CD4-positive, alpha-beta memory T cell (primary cell): ENCODE measurements around the gene PRM2. TPM values are rescaled to one million over a fixed set of nuclear protein-coding genes. Genes with fewer than 3 reads are reported as not detected.

Source experiments
- CTCF ChIA-PET: fragments of 350-600 bp; sonication (Branson Sonifier 250); formaldehyde crosslinking; loops from one replicate; lab custom pipeline; 2021; ENCODE audit warnings: inconsistent platforms; ENCODE audit not compliant: partially characterized antibody; lab: Charles Lee
- POLR2A ChIA-PET: fragments of 350-600 bp; sonication (Branson Sonifier 250); formaldehyde crosslinking; loops from one replicate; lab custom pipeline; 2021; ENCODE audit not compliant: partially characterized antibody; lab: Charles Lee
- DNase-seq, 5 donors: peaks; one replicate each; pipeline versions ENCODE4 v3.0.0 to v3.0.0-alpha.2; 2020 to 2022; ENCODE audit warnings: mixed read lengths in 1 of 5
- H3K27ac ChIP-seq: one replicate; pipeline ENCODE4 v1.7.0; 2013; ENCODE audit warnings: low read depth, low read length
- H3K27me3 ChIP-seq: 2 replicates; pipeline ENCODE4 v1.7.0; 2013; ENCODE audit warnings: mild to moderate bottlenecking, low read length, moderate library complexity; ENCODE audit not compliant: insufficient read depth
- H3K36me3 ChIP-seq: 2 replicates; pipeline ENCODE4 v1.7.0; 2013; ENCODE audit warnings: mild to moderate bottlenecking, low read length, moderate library complexity; ENCODE audit not compliant: insufficient read depth
- H3K4me1 ChIP-seq: 2 replicates; pipeline ENCODE4 v1.7.0; 2013; ENCODE audit warnings: mild to moderate bottlenecking, low read length, moderate library complexity; ENCODE audit not compliant: insufficient read depth
- H3K4me3 ChIP-seq, 2 donors: one replicate each; pipeline ENCODE4 v1.7.0; 2013; ENCODE audit warnings: low read length in 2 of 2, mild to moderate bottlenecking in 1 of 2
- H3K9me3 ChIP-seq, 2 donors: one replicate each; pipeline ENCODE4 v1.7.0; 2013; ENCODE audit warnings: low read length in 2 of 2, control low read depth in 1 of 2; ENCODE audit not compliant: control insufficient read depth in 1 of 2
- H3K27ac Mint-ChIP-seq, 7 donors: one replicate each; pipeline ENCODE4 v1.8.0; 2020 to 2021; ENCODE audit warnings: mixed read lengths in 7 of 7, mild to moderate bottlenecking in 6 of 7, inconsistent platforms in 3 of 7, moderate library complexity in 3 of 7
- H3K27me3 Mint-ChIP-seq, 2 donors: one replicate each; pipeline ENCODE4 v1.8.0; 2020 to 2021; ENCODE audit warnings: mixed read lengths in 2 of 2
- H3K36me3 Mint-ChIP-seq, 2 donors: one replicate each; pipeline ENCODE4 v1.8.0; 2020 to 2021; ENCODE audit warnings: mixed read lengths in 2 of 2, inconsistent platforms in 1 of 2, mild to moderate bottlenecking in 1 of 2
- H3K4me1 Mint-ChIP-seq, 4 donors: one replicate each; pipeline ENCODE4 v1.8.0; 2020 to 2021; ENCODE audit warnings: mixed read lengths in 4 of 4, mild to moderate bottlenecking in 1 of 4
- H3K4me3 Mint-ChIP-seq, 8 donors: one replicate each; pipeline ENCODE4 v1.8.0; 2020 to 2021; ENCODE audit warnings: mixed read lengths in 8 of 8, mild to moderate bottlenecking in 7 of 8, moderate library complexity in 6 of 8, inconsistent platforms in 3 of 8
- H3K9me3 Mint-ChIP-seq, 8 donors: one replicate each; pipeline ENCODE4 v1.8.0; 2020 to 2021; ENCODE audit warnings: mixed read lengths in 8 of 8, mild to moderate bottlenecking in 5 of 8, inconsistent platforms in 3 of 8, moderate library complexity in 1 of 8
- intact Hi-C: fragments of 100-400 bp; cut with micrococcal nuclease; formaldehyde crosslinking; loops from one replicate; pipeline ENCODE4 v1.15.1; 2023
- polyA plus RNA-seq, 2 donors: library from polyadenylated mRNA; unstranded; fragments of 300-500 nt; fragmentation: Illumina TruSeq; gene quantifications; one replicate each; pipeline ENCODE4 v1.2.3, GENCODE V29; 2021
- total RNA-seq, 2 experiments: library from RNA; stranded (reverse); gene quantifications; one replicate each; pipeline ENCODE4 v1.2.3, GENCODE V29; 2021

Gene PRM2
- total and polyA plus RNA-seq, 4 experiments from 2014 or later: not detected

DNA sequence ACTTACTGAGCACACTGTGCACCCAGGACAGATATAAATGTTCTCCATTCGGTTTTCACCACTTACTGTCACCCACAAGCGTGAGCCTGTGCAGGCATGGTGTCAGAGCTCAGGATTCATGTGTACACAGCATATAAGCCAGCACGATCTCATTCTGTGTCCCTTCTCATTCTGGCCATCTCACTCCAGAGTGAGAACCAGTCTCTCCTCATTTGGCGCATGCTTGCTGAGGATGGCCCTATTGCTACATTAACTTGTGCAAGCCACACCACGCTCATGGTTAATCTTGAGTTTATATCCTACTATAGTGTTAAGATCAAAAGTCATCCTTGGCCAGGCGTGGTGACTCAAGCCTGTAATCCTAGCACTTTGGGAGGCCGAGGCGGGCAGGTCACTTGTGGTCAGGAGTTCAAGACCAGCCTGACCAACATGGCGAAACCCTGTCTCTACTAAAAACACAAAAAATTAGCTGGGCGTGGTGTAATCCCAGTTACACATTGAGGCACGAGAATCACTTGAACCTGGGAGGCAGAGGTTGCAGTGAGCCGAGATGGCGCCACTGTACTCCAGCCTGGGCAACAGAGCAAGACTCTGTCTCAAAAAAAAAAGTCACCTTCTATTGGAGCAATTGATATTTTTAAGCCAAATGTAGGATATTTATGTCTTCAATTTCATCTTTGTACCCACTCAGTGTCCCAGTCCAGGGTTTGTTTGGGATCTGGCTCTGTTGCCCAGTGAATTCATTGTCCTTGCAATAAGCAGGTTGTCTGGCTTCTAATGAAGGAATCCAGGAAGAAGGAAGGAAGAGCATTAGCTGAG, 41.2 kb downstream of the PRM2 start:
- H3K4me3 ChIP-seq: no peak overlapping the region
- no peaks in the 10 kb centered on the region for H3K36me3 ChIP-seq
- H3K4me1 ChIP-seq: peaks cover 54% of the 10 kb centered on the region
- Mint-ChIP-seq H3K36me3 (no peaks in the 10 kb centered on the region), H3K9me3 (peaks cover 0 to 1% (median 0%) of the 10 kb centered on the region in 8 donors), H3K27me3 (no peaks in the 10 kb centered on the region), H3K4me3 (peak overlapping the region in 4 of 8 donors; percentile 11 to 67 (median 32)), H3K4me1 (peaks cover 30 to 57% (median 42%) of the 10 kb centered on the region in 4 donors), H3K27ac (peak overlapping the region; percentile 39 to 93 (median 81))
- H3K9me3 ChIP-seq: no peaks in the 10 kb centered on the region
- ChIA-PET CTCF (interaction anchor here (0.9 to 2.9 kb wide), 4 partner anchors 11 to 20 kb away, joined by 4 to 17 read pairs (median 8); partner anchors contain the start of gene SOCS1), POLR2A (interaction anchor here (1.0 to 7.7 kb wide), 5 partner anchors 10 to 562 kb away, joined by 3 to 127 read pairs (median 5); partner anchors contain the start of genes SOCS1 and ZC3H7A)
- intact Hi-C loops: no loop called here
- H3K27ac ChIP-seq: no peak overlapping the region
- H3K27me3 ChIP-seq: no peaks in the 10 kb centered on the region
- no peak for DNase-seq

DNA sequence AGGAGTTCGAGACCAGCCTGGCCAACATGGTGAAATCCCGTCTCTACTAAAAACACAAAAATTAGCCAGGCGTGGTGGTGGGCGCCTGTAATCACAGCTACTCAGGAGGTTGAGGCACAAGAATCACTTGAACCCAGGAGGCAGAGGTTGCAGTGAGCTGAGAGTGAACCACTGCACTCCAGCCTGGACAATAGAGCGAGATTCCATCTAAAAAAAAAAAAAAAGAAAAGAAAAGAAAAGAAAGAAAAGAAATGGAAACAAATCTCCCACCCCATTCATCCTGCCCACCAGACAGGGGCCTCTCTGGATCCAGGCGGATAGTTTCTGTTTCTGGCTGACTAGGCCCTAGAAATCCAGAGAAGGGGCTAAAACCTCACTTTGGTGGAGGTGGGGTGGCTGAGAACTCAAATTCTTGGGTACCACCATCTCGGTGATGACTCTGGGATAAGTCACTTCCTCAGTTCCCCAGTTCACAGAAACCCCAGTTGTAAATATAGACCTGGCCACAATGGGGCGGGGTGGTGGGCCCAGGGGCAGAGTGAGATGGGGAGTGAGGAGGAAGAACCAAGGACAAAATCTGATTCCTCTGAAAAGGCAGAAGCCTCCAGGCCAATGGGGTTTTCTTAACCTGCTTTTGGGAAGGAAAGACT, 42.4 kb downstream of the PRM2 start:
- Mint-ChIP-seq H3K27me3 (no peaks in the 10 kb centered on the region), H3K4me3 (peak overlapping the region; percentile 60 to 84 (median 76)), H3K4me1 (peaks cover 33 to 69% (median 51%) of the 10 kb centered on the region in 4 donors), H3K36me3 (no peaks in the 10 kb centered on the region), H3K9me3 (peaks cover 0 to 3% (median 0%) of the 10 kb centered on the region in 8 donors), H3K27ac (peak overlapping the region; percentile 93 to 97 (median 96))
- POLR2A ChIA-PET: interaction anchor here (1.2 to 7.7 kb wide), 5 partner anchors 10 to 563 kb away, joined by 3 to 127 read pairs (median 23); partner anchors contain the start of genes SOCS1 and ZC3H7A
- Histone ChIP-seq H3K9me3 (no peaks in the 10 kb centered on the region), H3K4me3 (peak overlapping the region in 1 of 2 donors; percentile 47), H3K4me1 (peaks cover 57% of the 10 kb centered on the region), H3K36me3 (no peaks in the 10 kb centered on the region), H3K27me3 (no peaks in the 10 kb centered on the region), H3K27ac (peak overlapping the region; percentile 73)
- intact Hi-C loops: loop anchor here (1.0 kb wide), 2 partner anchors 9 to 21 kb away; no protein-coding TSS in a partner anchor
- DNase-seq: peak in 2 of 5 donors; percentile 17 to 54
- CTCF ChIA-PET: interaction anchor here (0.9 to 2.9 kb wide), 5 partner anchors 9 to 21 kb away, joined by 3 to 17 read pairs (median 6); partner anchors contain the start of gene SOCS1

GRCh38 chr16:11232852-11233726, 43.2 kb downstream of the PRM2 start:
- Mint-ChIP-seq H3K4me3 (peak overlapping the region; percentile 60 to 84 (median 76)), H3K9me3 (peaks cover 0 to 3% (median 0%) of the 10 kb centered on the region in 8 donors), H3K4me1 (peaks cover 38 to 71% (median 55%) of the 10 kb centered on the region in 4 donors), H3K36me3 (no peaks in the 10 kb centered on the region), H3K27ac (peak overlapping the region; percentile 93 to 97 (median 96)), H3K27me3 (no peaks in the 10 kb centered on the region)
- ChIA-PET CTCF (interaction anchor here (0.9 to 2.9 kb wide), 5 partner anchors 9 to 22 kb away, joined by 3 to 17 read pairs (median 6); partner anchors contain the start of gene SOCS1), POLR2A (interaction anchor here (0.9 to 7.7 kb wide), 5 partner anchors 9 to 122 kb away, joined by 4 to 127 read pairs (median 23); partner anchors contain the start of gene SOCS1)
- Histone ChIP-seq H3K4me1 (peaks cover 57% of the 10 kb centered on the region), H3K27me3 (no peaks in the 10 kb centered on the region), H3K36me3 (no peaks in the 10 kb centered on the region), H3K27ac (peak overlapping the region; percentile 73), H3K9me3 (no peaks in the 10 kb centered on the region), H3K4me3 (peak overlapping the region; percentile 7 to 47)
- DNase-seq: peak; percentile 85 to 89 (median 86)
- intact Hi-C loops: loop anchor here (1.0 kb wide), 2 partner anchors 8 to 22 kb away; no protein-coding TSS in a partner anchor

GRCh38 chr16:11232302-11232851, 43.9 kb downstream of the PRM2 start:
- H3K4me1 ChIP-seq: peaks cover 57% of the 10 kb centered on the region
- H3K4me3 ChIP-seq: peak overlapping the region in 1 of 2 donors; percentile 47
- peak overlapping the region; percentile 73 for H3K27ac ChIP-seq
- H3K36me3 ChIP-seq: no peaks in the 10 kb centered on the region
- Mint-ChIP-seq H3K36me3 (no peaks in the 10 kb centered on the region), H3K9me3 (peaks cover 0 to 3% (median 0%) of the 10 kb centered on the region in 8 donors), H3K4me3 (peak overlapping the region; percentile 60 to 84 (median 76)), H3K27me3 (no peaks in the 10 kb centered on the region), H3K27ac (peak overlapping the region; percentile 93 to 97 (median 96)), H3K4me1 (peaks cover 38 to 71% (median 55%) of the 10 kb centered on the region in 4 donors)
- POLR2A ChIA-PET: interaction anchor here (0.9 to 7.7 kb wide), 3 partner anchors 19 to 122 kb away, joined by 4 to 127 read pairs (median 25); partner anchors contain the start of gene SOCS1
- intact Hi-C loops: no loop called here
- H3K9me3 ChIP-seq: no peaks in the 10 kb centered on the region
- CTCF ChIA-PET: interaction anchor here (2.7 to 2.9 kb wide), 2 partner anchors 8 to 23 kb away, joined by 10 to 17 read pairs; partner anchors contain the start of gene SOCS1
- H3K27me3 ChIP-seq: no peaks in the 10 kb centered on the region
- DNase-seq: no peak

- H3K27ac Mint-ChIP-seq: peak overlapping the region; percentile 64 to 96 (median 87)
- no peak overlapping the region for H3K4me3 ChIP-seq
- ChIA-PET CTCF (interaction anchor here (0.9 kb wide), 1 partner anchor 25 kb away, joined by 4 read pairs; the partner anchor contains the start of gene SOCS1), POLR2A (interaction anchor here (2.6 to 7.7 kb wide), 2 partner anchors 20 to 25 kb away, joined by 25 to 127 read pairs; partner anchors contain the start of gene SOCS1)
- peaks cover 38 to 74% (median 55%) of the 10 kb centered on the region in 4 donors for H3K4me1 Mint-ChIP-seq
- H3K27ac ChIP-seq: no peak overlapping the region
- no peaks in the 10 kb centered on the region for H3K36me3 ChIP-seq
- H3K9me3 Mint-ChIP-seq: peaks cover 0 to 3% (median 0%) of the 10 kb centered on the region in 8 donors
- intact Hi-C loops: no loop called here
- peaks cover 57% of the 10 kb centered on the region for H3K4me1 ChIP-seq
- H3K27me3 ChIP-seq: no peaks in the 10 kb centered on the region
- no peaks in the 10 kb centered on the region for H3K36me3 Mint-ChIP-seq
- H3K4me3 Mint-ChIP-seq: peak overlapping the region in 5 of 8 donors; percentile 18 to 40 (median 31)
- H3K9me3 ChIP-seq: no peaks in the 10 kb centered on the region
- H3K27me3 Mint-ChIP-seq: no peaks in the 10 kb centered on the region
- DNase-seq: no peak
Observed at GRCh38 chr16:11231367-11231970, 44.8 kb downstream of the PRM2 start.
